ENCODE data around the gene FLRT1. TPM values are rescaled to one million over a fixed set of nuclear protein-coding genes. Genes with fewer than 3 reads are reported as not detected.

FLRT1 gene
- polyA plus RNA-seq, 1 experiment, result 0.42 TPM

DNA sequence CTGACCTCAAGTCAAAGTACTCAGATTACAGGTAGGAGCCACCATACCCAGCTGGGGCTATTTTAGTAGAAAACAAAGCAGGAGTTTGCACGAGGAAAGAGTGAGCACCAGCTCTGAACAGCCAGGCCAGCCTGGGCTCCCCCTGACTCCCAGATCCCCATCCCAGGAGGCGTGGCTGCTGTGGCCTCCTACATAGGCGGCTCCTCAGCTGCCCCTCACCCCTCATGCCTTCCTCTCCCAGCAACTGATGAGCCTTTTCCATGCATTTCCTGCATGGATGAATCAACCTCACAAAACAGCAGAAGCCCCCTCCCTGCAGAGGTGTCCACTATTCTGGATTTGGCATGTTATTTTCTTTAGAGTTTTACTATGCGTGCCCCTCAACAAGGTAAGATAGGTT, 10.5 kb upstream of the FLRT1 start:
- TF ChIP-seq, protein P1, sequence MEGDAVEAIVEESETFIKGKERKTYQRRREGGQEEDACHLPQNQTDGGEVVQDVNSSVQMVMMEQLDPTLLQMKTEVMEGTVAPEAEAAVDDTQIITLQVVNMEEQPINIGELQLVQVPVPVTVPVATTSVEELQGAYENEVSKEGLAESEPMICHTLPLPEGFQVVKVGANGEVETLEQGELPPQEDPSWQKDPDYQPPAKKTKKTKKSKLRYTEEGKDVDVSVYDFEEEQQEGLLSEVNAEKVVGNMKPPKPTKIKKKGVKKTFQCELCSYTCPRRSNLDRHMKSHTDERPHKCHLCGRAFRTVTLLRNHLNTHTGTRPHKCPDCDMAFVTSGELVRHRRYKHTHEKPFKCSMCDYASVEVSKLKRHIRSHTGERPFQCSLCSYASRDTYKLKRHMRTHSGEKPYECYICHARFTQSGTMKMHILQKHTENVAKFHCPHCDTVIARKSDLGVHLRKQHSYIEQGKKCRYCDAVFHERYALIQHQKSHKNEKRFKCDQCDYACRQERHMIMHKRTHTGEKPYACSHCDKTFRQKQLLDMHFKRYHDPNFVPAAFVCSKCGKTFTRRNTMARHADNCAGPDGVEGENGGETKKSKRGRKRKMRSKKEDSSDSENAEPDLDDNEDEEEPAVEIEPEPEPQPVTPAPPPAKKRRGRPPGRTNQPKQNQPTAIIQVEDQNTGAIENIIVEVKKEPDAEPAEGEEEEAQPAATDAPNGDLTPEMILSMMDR (IDR thresholded peaks at IDR 0.05; ENCODE audit: insufficient read depth, low read depth, low read length), result no peak
- Histone ChIP-seq H3K36me3 (ENCODE audit: control insufficient read depth, insufficient read depth, low read length) (no peaks in the 10 kb centered on the region), H3K27me3 (ENCODE audit: control insufficient read depth, insufficient read depth, low read length) (peaks cover 5% of the 10 kb centered on the region; the same call in 1 of the 2 replicates), H3K4me3 (ENCODE audit: low read depth, low read length) (no peak overlapping the region)
- no peak for DNase-seq (ENCODE audit: low read depth)
- POLR2A ChIA-PET, result no interaction called here
- CTCF ChIA-PET, result interaction anchor here (1.4 to 2.0 kb wide), 2 partner anchors 10 to 25 kb away, joined by 5 to 7 read pairs; no protein-coding TSS in a partner anchor

- TF ChIP-seq, protein P1 (IDR thresholded peaks at IDR 0.05; ENCODE audit: insufficient read depth, low read depth, low read length), result no peak
- H3K27me3 ChIP-seq (ENCODE audit: control insufficient read depth, insufficient read depth, low read length), result peaks cover 5% of the 10 kb centered on the region; the same call in 1 of the 2 replicates
- no peak overlapping the region for H3K4me3 ChIP-seq (ENCODE audit: low read depth, low read length)
- ChIA-PET POLR2A (no interaction called here), CTCF (interaction anchor here (1.1 kb wide), 1 partner anchor 140 kb away, joined by 3 read pairs; the partner anchor contains the start of gene MACROD1)
- no peaks in the 10 kb centered on the region for H3K36me3 ChIP-seq (ENCODE audit: control insufficient read depth, insufficient read depth, low read length)
- DNase-seq (ENCODE audit: low read depth), result no peak
These were observed 9.0 kb upstream of the FLRT1 start for GRCh38 chr11:64026575-64027205.

DNA sequence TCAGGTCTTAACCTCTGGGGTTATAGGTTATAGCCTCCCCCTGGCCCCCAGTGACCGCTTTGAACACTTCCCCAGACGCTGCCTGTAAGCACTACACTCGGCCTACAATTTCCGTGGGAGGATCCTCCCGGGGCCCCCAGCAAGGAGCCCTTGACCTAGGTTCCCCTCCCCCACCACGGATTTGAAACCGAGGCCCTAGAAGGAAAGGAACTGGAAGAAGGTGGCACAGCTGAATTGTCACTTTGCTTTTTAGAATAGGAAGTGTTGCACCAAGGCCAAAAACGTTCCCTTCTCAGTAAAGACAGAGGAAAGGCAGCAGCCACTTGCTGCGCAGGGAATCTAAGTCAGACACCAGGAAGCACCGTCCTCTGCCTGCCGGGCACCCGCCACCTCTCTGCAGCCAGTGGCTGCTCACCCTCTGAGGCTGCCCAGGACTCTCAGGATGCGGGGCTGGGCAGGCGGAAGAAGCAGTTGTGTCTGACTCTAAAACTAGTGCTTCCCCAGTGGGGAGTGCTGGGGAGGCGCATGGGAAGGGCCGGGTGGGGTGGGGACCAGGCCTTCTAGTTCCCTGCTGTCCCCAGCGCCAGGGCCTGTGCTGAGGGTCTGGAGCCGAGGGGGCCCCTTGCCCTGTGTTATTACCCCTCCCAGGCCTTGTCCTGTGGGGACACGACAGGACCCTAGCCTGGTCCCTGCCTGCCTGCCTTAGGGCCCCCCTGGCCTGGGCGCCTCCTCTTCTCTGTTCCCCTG, 7.9 kb upstream of the FLRT1 start:
- Histone ChIP-seq H3K27me3 (ENCODE audit: control insufficient read depth, insufficient read depth, low read length) (peaks cover 6% of the 10 kb centered on the region; the same call in 1 of the 2 replicates), H3K36me3 (ENCODE audit: control insufficient read depth, insufficient read depth, low read length) (no peaks in the 10 kb centered on the region), H3K4me3 (ENCODE audit: low read depth, low read length) (no peak overlapping the region)
- TF ChIP-seq, protein P1 (IDR thresholded peaks at IDR 0.05; ENCODE audit: insufficient read depth, low read depth, low read length), result no peak
- no peak for DNase-seq (ENCODE audit: low read depth)
- ChIA-PET POLR2A (no interaction called here), CTCF (interaction anchor here (1.2 kb wide), 1 partner anchor 28 kb away, joined by 4 read pairs; no protein-coding TSS in a partner anchor)

- POLR2A ChIA-PET, result no interaction called here
- TF ChIP-seq, protein P1 (IDR thresholded peaks at IDR 0.05; ENCODE audit: insufficient read depth, low read depth, low read length), result no peak
- no peak overlapping the region for H3K4me3 ChIP-seq (ENCODE audit: low read depth, low read length)
- H3K36me3 ChIP-seq (ENCODE audit: control insufficient read depth, insufficient read depth, low read length), result no peaks in the 10 kb centered on the region
- DNase-seq (ENCODE audit: low read depth), result no peak
- CTCF ChIA-PET, result interaction anchor here (1.2 kb wide), 1 partner anchor 28 kb away, joined by 4 read pairs; no protein-coding TSS in a partner anchor
- H3K27me3 ChIP-seq (ENCODE audit: control insufficient read depth, insufficient read depth, low read length), result peaks cover 8% of the 10 kb centered on the region; the same call in 1 of the 2 replicates
These were observed 7.2 kb upstream of the FLRT1 start for GRCh38 chr11:64028398-64029115.

GRCh38 chr11:64029773-64030172, 6.0 kb upstream of the FLRT1 start:
- Histone ChIP-seq H3K36me3 (ENCODE audit: control insufficient read depth, insufficient read depth, low read length) (no peaks in the 10 kb centered on the region), H3K27me3 (ENCODE audit: control insufficient read depth, insufficient read depth, low read length) (peaks cover 13% of the 10 kb centered on the region), H3K4me3 (ENCODE audit: low read depth, low read length) (no peak overlapping the region)
- POLR2A ChIA-PET, result no interaction called here
- DNase-seq (ENCODE audit: low read depth), result no peak
- TF ChIP-seq, protein P1 (IDR thresholded peaks at IDR 0.05; ENCODE audit: insufficient read depth, low read depth, low read length), result no peak
- CTCF ChIA-PET, result interaction anchor here (0.7 to 1.0 kb wide), 2 partner anchors 29 to 118 kb away, joined by 3 read pairs; no protein-coding TSS in a partner anchor
